Hepatocyte (in vitro differentiated cells): ENCODE data around the gene BICD1.

ENCODE experiments used
- CTCF ChIP-seq: fragments of 200-600 bp; sonication (generic); IDR thresholded peaks from 2 replicates; pipeline ENCODE4 v1.5.1; 2016; ENCODE audit warnings: antibody characterized with exemption, mild to moderate bottlenecking; ENCODE audit not compliant: poor library complexity
- EZH2 ChIP-seq: fragments of 200-600 bp; sonication (generic); IDR thresholded peaks from 2 replicates; pipeline ENCODE4 v1.6.1; 2016; ENCODE audit warnings: antibody characterized with exemption, mild to moderate bottlenecking, borderline replicate concordance

DNA sequence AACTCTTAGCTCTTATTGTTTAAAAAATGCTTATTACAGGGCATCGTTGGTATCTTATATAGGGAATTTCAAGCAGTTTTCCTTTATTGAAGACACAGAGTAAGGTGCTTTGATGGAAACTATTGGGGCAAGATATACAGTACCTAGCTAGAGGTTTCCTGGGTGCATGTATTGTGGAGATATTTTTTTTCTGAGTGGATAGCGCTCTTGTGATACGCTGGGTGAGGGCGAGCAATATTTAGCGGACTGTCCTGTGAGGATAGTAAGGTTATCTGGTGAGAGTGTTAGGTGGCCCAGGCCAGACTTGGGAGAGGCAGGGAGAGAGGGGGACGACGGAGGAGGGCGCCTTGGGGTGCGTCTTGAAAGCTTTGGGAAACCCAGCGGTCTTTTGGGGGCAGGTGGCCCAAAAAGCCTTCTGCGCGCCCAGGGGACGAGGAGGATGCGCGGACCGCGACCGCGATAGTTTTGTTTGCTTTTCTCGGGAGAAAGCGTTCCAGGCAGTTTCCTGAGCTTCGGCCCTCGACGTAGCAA lies 596 bp upstream of the BICD1 start:
- no peak for TF ChIP-seq CTCF
- TF ChIP-seq EZH2, result no peak
